OCI-LY3 (cell line): ENCODE measurements around the gene RABGGTB.
"Not testable (repeated sequence)": the region's sequence is repeated elsewhere in the genome, so short reads cannot be mapped to it uniquely, and the experiment has no call there.

ENCODE experiments used
- CTCF ChIP-seq: fragments of 200-600, 300-600 bp; sonication (generic); IDR thresholded peaks from 2 replicates; pipeline ENCODE4 v1.5.1; 2014; ENCODE audit warnings: antibody characterized with exemption, low read length, low read depth
- EZH2phosphoT487 ChIP-seq: fragments of 200-600 bp; shearing (Covaris generic); IDR thresholded peaks from 2 replicates; pipeline ENCODE4 v1.6.1; 2018; ENCODE audit warnings: antibody characterized with exemption, mixed run types, low read depth

GRCh38 chr1:75780183-75780582, 5.9 kb upstream of the RABGGTB start:
- not testable (repeated sequence) for TF ChIP-seq CTCF, EZH2phosphoT487
